GM21786 (cell line): ENCODE results near the gene MTRFR.
A peak's percentile ranks its signal among the peaks of the same experiment; 100 is the strongest.

Experiments used
- ATAC-seq: cut with Tn5 transposase; IDR thresholded peaks from one replicate; pipeline ENCODE4 v1.9.1; 2021; ENCODE audit not compliant: unreplicated experiment

MTRFR gene

GRCh38 chr12:123270214-123271000, 37.2 kb downstream of the MTRFR start:
- peak; percentile 8 for ATAC-seq

- ATAC-seq: peak; percentile 43
Measured at GRCh38 chr12:123271001-123271668, 37.9 kb downstream of the MTRFR start.

- ATAC-seq: no peak
Measured at GRCh38 chr12:123273166-123273565, 39.9 kb downstream of the MTRFR start.

- ATAC-seq: peak; percentile 84
Measured at GRCh38 chr12:123278101-123278627, 44.9 kb downstream of the MTRFR start.

- no peak for ATAC-seq
Measured at GRCh38 chr12:123280971-123281370, 47.7 kb downstream of the MTRFR start.

GRCh38 chr12:123282111-123282510, 48.9 kb downstream of the MTRFR start:
- ATAC-seq: no peak

GRCh38 chr12:123283461-123283860, 50.2 kb downstream of the MTRFR start:
- no peak for ATAC-seq

GRCh38 chr12:123284669-123285068, 51.4 kb downstream of the MTRFR start:
- no peak for ATAC-seq

GRCh38 chr12:123286652-123287373, 53.6 kb downstream of the MTRFR start:
- no peak for ATAC-seq

- ATAC-seq: no peak
Measured at GRCh38 chr12:123288751-123289346, 55.6 kb downstream of the MTRFR start.

GRCh38 chr12:123289911-123290310, 56.7 kb downstream of the MTRFR start:
- ATAC-seq: no peak

- ATAC-seq: no peak
Measured at GRCh38 chr12:123293178-123293760, 60.0 kb downstream of the MTRFR start.

- no peak for ATAC-seq
Measured at GRCh38 chr12:123305136-123305535, 71.9 kb downstream of the MTRFR start.

GRCh38 chr12:123306200-123306599, 73.0 kb downstream of the MTRFR start:
- no peak for ATAC-seq
